ENCODE results near the gene TMEM270. TPM values are rescaled to one million over a fixed set of nuclear protein-coding genes. Genes with fewer than 3 reads are reported as not detected.
A peak's percentile ranks its signal among the peaks of the same experiment; 100 is the strongest.

The TMEM270 gene
- total and polyA plus RNA-seq, 2 of the 4 experiments (the other 2 are of a cell fraction), result 0.17 TPM; not detected in 1

DNA sequence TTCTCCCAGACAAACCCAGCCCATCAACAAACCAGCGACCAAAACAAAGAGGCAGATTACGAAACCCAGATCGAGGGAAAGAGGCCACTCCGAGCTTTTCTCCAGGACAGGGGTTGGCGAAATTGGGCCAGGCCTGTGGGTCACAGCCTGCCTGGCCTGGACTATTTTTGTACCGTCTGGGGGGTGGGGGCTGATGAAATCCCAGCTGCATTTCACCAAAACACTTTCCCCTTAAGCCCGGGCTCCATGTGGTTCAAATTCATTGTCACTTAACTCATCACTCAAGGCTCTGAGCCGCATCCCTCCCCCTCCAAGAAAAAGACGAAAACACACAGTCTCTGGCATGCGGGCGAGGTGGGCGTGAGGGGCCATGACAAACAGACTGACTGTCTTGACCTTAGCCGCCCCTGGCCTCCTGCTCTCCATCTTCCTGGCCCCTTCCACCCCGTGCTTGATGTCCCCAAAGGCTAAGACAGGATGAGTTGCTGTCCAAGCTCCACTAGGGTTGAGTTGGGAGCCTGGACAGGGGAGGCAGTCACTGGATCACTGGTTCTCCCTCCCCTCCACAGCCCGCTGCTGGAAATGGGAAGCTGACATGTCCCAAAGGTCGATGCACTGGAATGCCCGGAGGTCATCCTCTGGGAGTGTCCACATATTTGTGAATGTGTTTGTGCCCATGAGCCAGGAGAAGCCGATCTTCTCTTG lies 19.2 kb downstream of the TMEM270 start:
- dilution Hi-C loops (cut with HindIII; ENCODE audit: low sequenced_read_pairs, unreplicated experiment) (no loop called here), in situ Hi-C loops (cut with MboI; ENCODE audit: low sequenced_read_pairs) (no loop called here), intact Hi-C loops (cut with micrococcal nuclease) (no loop called here)
- no peaks in the 10 kb centered on the region for H3K9me3 ChIP-seq (ENCODE audit: control insufficient read depth, insufficient read depth, low read length)
- H4K8ac ChIP-seq (ENCODE audit: low read depth in 2 of 2, low read length in 2 of 2), result peak overlapping the region; percentile 5 to 71; a peak in 2 of 4 replicates
- peak overlapping the region; percentile 86 for H4K91ac ChIP-seq (ENCODE audit: insufficient read depth, low read depth, low read length)
- CTCF ChIA-PET, result interaction anchor here (0.6 to 2.4 kb wide), 4 partner anchors 25 to 486 kb away, joined by 3 to 13 read pairs (median 3); no protein-coding TSS in a partner anchor
- H3K18ac ChIP-seq (ENCODE audit: low read depth, low read length), result peak overlapping the region; percentile 9; the same call in 1 of the 2 replicates
- DNase-seq (peak; percentile 53), ATAC-seq (ENCODE audit: low read depth) (peak; percentile 79)
- peak overlapping the region; percentile 35; the same call in 1 of the 2 replicates for H3K27ac ChIP-seq (ENCODE audit: insufficient read depth, low read length)
- peaks cover 17% of the 10 kb centered on the region for H3K9me1 ChIP-seq (ENCODE audit: insufficient read depth, low read length)
- H2BK5ac ChIP-seq (ENCODE audit: low read depth, low read length, poor library complexity, severe bottlenecking), result no peak overlapping the region
- H3K27me3 ChIP-seq (ENCODE audit: control insufficient read depth, insufficient read depth, low read length), result no peaks in the 10 kb centered on the region; the same call in 1 of the 2 replicates
- no peaks in the 10 kb centered on the region for H3K36me3 ChIP-seq (ENCODE audit: control insufficient read depth, insufficient read depth, low read length)
- peak overlapping the region; percentile 52 for H2AFZ ChIP-seq (replicated peaks; ENCODE audit: low read length, poor library complexity)
- H2BK20ac ChIP-seq (ENCODE audit: low read depth, low read length), result peak overlapping the region; percentile 69
- TF ChIP-seq RCOR1 (IDR thresholded peaks at IDR 0.05; ENCODE audit: insufficient replicate concordance, low read length) (no peak), MAFK (IDR thresholded peaks at IDR 0.05; ENCODE audit: low read depth, low read length) (no peak), RAD21 (IDR thresholded peaks at IDR 0.05; ENCODE audit: low read length) (no peak), CEBPB (IDR thresholded peaks at IDR 0.05; ENCODE audit: low read depth, low read length) (peak; percentile 66), MAZ (IDR thresholded peaks at IDR 0.05; ENCODE audit: borderline replicate concordance, low read depth, low read length) (peak; percentile 46; the same call in 1 of the 2 replicates)
- H3K79me1 ChIP-seq (ENCODE audit: low read depth in 1 of 2, low read length in 2 of 2), result no peaks in the 10 kb centered on the region; a peak in 1 of 4 replicates
- peaks cover 3% of the 10 kb centered on the region for H4K20me1 ChIP-seq (ENCODE audit: insufficient read depth, low read length)
- peak overlapping the region; percentile 53 for H3K23ac ChIP-seq (ENCODE audit: low read depth, low read length)
- no peak overlapping the region for H3K9ac ChIP-seq (ENCODE audit: low read depth, low read length)
- WGBS, 2 experiments (ENCODE audit: extremely low coverage in 2 of 2, insufficient read length in 1 of 2), result 34% methylated on average over 3 of the region's 18 CpGs; no CpG with 5 or more reads in 1 of the 2 experiments
- H4K5ac ChIP-seq (ENCODE audit: low read depth, low read length), result no peak overlapping the region; the same call in 1 of the 2 replicates
- peak overlapping the region; percentile 85 for H3K4ac ChIP-seq (ENCODE audit: low read depth, low read length)
- H3K4me2 ChIP-seq (ENCODE audit: low read depth, low read length), result no peak overlapping the region
- H2AK9ac ChIP-seq (replicated peaks; ENCODE audit: low read depth, low read length, poor library complexity), result peak overlapping the region; percentile 68
- H3K4me3 ChIP-seq (ENCODE audit: insufficient read depth, low read depth, low read length), result no peak overlapping the region
- peak overlapping the region; percentile 61 for H3K14ac ChIP-seq (replicated peaks; ENCODE audit: low read depth, low read length)
- no TSS peak for BruUV-seq (replicated peaks)
- POLR2A ChIA-PET (ENCODE audit: unreplicated experiment), result no interaction called here
- H3K4me1 ChIP-seq (ENCODE audit: control insufficient read depth, insufficient read depth, low read length), result peaks cover 22% of the 10 kb centered on the region
- H2AK5ac ChIP-seq (ENCODE audit: low read depth, low read length), result peak overlapping the region; percentile 93
- H2BK120ac ChIP-seq (ENCODE audit: low read depth, low read length), result peak overlapping the region; percentile 81
- H3K56ac ChIP-seq (ENCODE audit: extremely low read depth, insufficient read depth, low read length), result no peak overlapping the region; the same call in 1 of the 2 replicates
- peak overlapping the region; percentile 46; the same call in 2 of the 3 replicates for H2BK15ac ChIP-seq (ENCODE audit: low read depth, low read length)
